Progenitor cell of endocrine pancreas (in vitro differentiated cells): ENCODE measurements around the gene SLC25A10. TPM values are rescaled to one million over a fixed set of nuclear protein-coding genes. Genes with fewer than 3 reads are reported as not detected.

Experiments used
- DNase-seq: peaks from one replicate; pipeline ENCODE4 v3.0.0; 2021; ENCODE audit warnings: low spot score; ENCODE audit not compliant: unreplicated experiment
- H3K27ac Mint-ChIP-seq: 2 replicates; pipeline ENCODE4 v1.8.0; 2021; ENCODE audit warnings: mild to moderate bottlenecking, moderate library complexity, mixed read lengths
- H3K27me3 Mint-ChIP-seq: 2 replicates; pipeline ENCODE4 v1.8.0; 2021; ENCODE audit warnings: mixed read lengths
- H3K36me3 Mint-ChIP-seq: 2 replicates; pipeline ENCODE4 v1.8.0; 2022; ENCODE audit warnings: mixed read lengths; ENCODE audit not compliant: insufficient read depth
- H3K4me1 Mint-ChIP-seq: 2 replicates; pipeline ENCODE4 v1.8.0; 2021; ENCODE audit warnings: low read depth, mixed read lengths
- H3K4me3 Mint-ChIP-seq: 2 replicates; pipeline ENCODE4 v1.8.0; 2021; ENCODE audit warnings: low read depth, mild to moderate bottlenecking, moderate library complexity, mixed read lengths
- H3K9me3 Mint-ChIP-seq: 2 replicates; pipeline ENCODE4 v1.8.0; 2021; ENCODE audit warnings: low read depth, mixed read lengths
- total RNA-seq: library from RNA; stranded (reverse); gene quantifications from 2 replicates; pipeline ENCODE4 v1.2.1, GENCODE V29; 2021
- TF ChIP-seq, protein P1 (sequence below): fragments of 200-600 bp; sonication (generic); IDR thresholded peaks from one replicate; pipeline ENCODE4 v1.5.0; 2021; ENCODE audit warnings: antibody characterized with exemption, mild to moderate bottlenecking; ENCODE audit not compliant: unreplicated experiment

SLC25A10 gene
- total RNA-seq, 1 donor from 2014 or later: 36.9 TPM

DNA sequence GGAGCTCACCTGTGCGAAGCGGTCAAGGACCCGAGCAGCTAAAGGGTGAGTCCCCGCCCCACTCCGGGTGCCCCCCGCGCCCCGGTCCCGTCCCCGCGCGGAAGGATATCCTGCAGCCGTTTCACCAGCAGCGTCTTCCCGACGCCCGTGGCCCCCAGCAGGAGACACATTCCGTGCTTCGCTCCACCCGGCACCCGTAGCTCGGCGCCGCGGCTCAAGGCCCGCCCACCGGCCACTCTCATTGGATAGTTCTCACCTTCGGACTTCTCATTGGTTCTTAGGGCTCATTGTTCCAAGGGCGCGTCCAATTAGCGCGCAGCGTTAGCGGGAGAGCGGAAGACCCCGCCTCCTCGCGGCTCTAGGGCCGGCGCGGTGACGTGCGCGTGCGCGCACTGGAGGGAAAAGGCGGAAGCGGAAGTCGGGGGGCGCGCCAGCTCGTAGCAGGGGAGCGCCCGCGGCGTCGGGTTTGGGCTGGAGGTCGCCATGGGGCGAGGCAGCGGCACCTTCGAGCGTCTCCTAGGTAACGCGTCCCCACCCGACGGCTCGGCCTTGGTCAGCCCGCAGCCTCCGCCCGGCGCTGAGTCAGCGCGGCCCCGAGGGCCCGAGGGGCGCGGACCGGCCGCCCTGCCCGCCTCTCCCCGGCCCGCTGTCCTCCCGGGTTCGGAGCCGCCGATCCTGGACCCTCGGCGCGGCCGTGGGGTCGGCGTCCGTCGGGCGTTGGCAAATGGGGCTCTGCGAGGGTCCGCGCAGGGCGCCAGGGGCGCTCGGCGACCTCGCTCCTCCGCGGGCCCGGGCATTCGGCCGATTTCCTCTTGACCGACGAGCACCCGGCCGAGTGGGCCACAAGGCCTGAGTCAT lies 28.3 kb upstream of the SLC25A10 start, which contains the start of the genes ARL16 and HGS:
Gene ARL16 (minus strand): TSS at position 214 of the 858 bp plus-strand sequence. CDS start 44 bp downstream, at position 170.
Gene HGS (plus strand): TSS at position 428 of the 858 bp plus-strand sequence. CDS start 56 bp downstream, at position 484.
- Mint-ChIP-seq H3K9me3 (no peaks in the 10 kb centered on the region), H3K36me3 (peaks cover 10% of the 10 kb centered on the region), H3K4me1 (peaks cover 13% of the 10 kb centered on the region), H3K27ac (peak within 1 kb of the TSS; percentile 94), H3K4me3 (peak within 1 kb of the TSS; percentile 89), H3K27me3 (no peaks in the 10 kb centered on the region)
- TF ChIP-seq, protein P1, sequence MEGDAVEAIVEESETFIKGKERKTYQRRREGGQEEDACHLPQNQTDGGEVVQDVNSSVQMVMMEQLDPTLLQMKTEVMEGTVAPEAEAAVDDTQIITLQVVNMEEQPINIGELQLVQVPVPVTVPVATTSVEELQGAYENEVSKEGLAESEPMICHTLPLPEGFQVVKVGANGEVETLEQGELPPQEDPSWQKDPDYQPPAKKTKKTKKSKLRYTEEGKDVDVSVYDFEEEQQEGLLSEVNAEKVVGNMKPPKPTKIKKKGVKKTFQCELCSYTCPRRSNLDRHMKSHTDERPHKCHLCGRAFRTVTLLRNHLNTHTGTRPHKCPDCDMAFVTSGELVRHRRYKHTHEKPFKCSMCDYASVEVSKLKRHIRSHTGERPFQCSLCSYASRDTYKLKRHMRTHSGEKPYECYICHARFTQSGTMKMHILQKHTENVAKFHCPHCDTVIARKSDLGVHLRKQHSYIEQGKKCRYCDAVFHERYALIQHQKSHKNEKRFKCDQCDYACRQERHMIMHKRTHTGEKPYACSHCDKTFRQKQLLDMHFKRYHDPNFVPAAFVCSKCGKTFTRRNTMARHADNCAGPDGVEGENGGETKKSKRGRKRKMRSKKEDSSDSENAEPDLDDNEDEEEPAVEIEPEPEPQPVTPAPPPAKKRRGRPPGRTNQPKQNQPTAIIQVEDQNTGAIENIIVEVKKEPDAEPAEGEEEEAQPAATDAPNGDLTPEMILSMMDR: no peak
- peak; percentile 97 for DNase-seq

DNA sequence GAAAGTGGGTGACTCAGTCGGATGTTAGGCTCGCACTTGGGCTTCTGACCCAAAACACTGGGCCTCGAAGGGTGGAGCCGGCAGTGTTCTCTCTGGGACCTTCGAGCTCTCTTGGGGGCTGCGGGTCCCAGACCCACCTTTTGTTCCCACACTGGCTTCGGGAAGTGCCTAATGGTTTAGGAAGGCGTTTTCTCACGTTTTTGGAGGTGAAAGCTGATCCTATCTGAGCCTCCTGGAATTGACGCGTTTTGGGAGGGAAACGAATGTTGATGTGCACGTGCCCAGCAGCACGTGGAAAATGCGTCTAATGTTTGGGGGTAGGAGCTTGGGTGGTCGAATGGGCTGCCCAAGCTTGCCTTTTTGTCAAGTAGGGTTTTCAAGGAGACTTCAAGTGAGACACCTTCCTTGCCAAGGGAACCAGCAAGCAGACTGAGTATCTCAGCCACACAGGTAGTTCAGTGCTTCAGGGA lies 27.6 kb upstream of the SLC25A10 start:
- Mint-ChIP-seq H3K27me3 (no peaks in the 10 kb centered on the region), H3K9me3 (no peaks in the 10 kb centered on the region), H3K4me3 (peak overlapping the region; percentile 78), H3K4me1 (peaks cover 13% of the 10 kb centered on the region), H3K36me3 (peaks cover 10% of the 10 kb centered on the region), H3K27ac (peak overlapping the region; percentile 92)
- TF ChIP-seq, protein P1: no peak
- no peak for DNase-seq

DNA sequence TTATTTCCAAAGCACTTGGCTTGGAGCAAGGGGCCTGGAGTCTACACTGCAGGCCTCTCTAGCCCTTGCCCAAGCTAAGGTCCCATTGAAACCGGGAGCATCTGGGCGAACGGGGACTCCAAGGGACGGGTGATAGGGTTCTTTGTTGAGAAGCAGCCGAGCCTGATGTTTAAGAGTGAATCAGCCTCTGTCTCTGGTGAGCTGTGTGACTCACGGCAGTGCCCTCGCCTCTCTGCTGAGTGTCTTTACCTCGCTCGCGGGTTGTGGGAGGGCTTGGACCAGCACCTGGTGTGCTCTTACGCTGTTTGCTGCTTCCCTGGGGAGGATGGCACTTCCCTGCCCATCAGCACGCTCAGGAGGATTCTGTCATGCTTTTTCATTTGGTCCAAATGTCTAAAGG lies 27.0 kb upstream of the SLC25A10 start:
- H3K9me3 Mint-ChIP-seq: no peaks in the 10 kb centered on the region
- H3K4me3 Mint-ChIP-seq: peak overlapping the region; percentile 78
- TF ChIP-seq, protein P1: no peak
- H3K36me3 Mint-ChIP-seq: peaks cover 13% of the 10 kb centered on the region
- no peak for DNase-seq
- no peaks in the 10 kb centered on the region for H3K27me3 Mint-ChIP-seq
- H3K27ac Mint-ChIP-seq: peak overlapping the region; percentile 92
- peaks cover 13% of the 10 kb centered on the region for H3K4me1 Mint-ChIP-seq

DNA sequence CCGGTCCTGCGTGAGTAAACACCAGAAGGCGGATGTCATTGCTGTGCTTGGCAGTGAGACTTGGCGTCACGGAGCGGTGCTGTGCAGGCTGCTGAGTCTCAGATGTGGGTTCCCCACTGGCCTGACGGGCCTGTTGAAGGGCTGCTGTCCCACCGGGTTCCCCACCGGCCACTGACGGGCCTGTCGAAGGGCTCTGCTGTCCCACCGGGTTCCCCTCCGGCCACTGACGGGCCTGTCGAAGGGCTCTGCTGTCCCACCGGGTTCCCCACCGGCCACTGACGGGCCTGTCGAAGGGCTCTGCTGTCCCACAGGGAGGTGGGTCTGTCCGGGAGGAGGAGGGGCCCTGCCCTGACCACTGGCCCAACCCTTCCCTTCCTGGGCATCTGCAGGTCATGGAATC lies 25.5 kb upstream of the SLC25A10 start:
- no peaks in the 10 kb centered on the region for H3K27me3 Mint-ChIP-seq
- peaks cover 13% of the 10 kb centered on the region for H3K4me1 Mint-ChIP-seq
- TF ChIP-seq, protein P1: no peak
- peaks cover 14% of the 10 kb centered on the region for H3K36me3 Mint-ChIP-seq
- no peak for DNase-seq
- H3K9me3 Mint-ChIP-seq: no peaks in the 10 kb centered on the region
- no peak overlapping the region for H3K27ac Mint-ChIP-seq
- no peak overlapping the region for H3K4me3 Mint-ChIP-seq

DNA sequence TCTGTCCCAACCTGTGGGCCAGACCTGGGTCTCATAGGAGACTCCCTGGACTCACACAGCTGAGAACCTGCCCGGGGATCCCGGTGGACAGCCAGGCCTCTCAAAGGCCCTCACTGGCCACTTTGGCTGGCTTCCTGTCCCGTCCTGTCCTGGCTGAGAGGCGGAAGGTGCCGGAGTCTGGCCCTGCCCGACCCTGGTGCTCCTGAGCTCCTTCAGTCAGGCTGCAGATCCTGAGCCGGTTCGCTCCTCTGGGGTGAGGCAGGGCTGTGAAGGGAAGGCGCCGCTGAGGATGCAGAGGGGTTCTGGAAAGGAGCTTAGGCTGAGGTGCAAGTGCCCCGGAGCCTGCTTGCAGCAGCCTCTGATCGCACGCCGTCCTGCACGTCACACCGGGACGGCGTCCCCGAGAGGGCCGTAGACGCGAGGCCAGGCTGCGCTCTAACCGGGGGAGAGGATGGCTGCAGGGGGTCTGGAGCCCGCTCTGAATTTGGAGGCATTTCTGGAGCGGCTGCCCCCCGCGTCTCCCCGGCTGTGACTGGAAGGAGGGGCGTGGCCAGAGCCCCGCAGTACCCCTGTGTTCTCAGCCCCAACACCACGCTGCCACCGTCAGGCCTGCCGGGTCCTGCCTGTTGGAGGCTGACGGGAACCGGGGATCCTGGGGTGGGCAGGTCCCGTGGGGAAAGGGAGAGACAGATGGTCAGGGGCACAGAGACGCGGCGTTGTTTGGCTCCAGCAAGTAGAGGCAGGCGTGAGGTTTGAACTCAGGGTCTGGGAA lies 24.1 kb upstream of the SLC25A10 start:
- peaks cover 9% of the 10 kb centered on the region for H3K4me1 Mint-ChIP-seq
- no peak for DNase-seq
- H3K27ac Mint-ChIP-seq: no peak overlapping the region
- no peaks in the 10 kb centered on the region for H3K27me3 Mint-ChIP-seq
- H3K4me3 Mint-ChIP-seq: no peak overlapping the region
- H3K36me3 Mint-ChIP-seq: peaks cover 16% of the 10 kb centered on the region
- TF ChIP-seq, protein P1: no peak
- H3K9me3 Mint-ChIP-seq: no peaks in the 10 kb centered on the region
